ENCODE results near the gene FAM25C.
"Not testable (repeated sequence)": the region's sequence is repeated elsewhere in the genome, so short reads cannot be mapped to it uniquely, and the experiment has no call there.

DNA sequence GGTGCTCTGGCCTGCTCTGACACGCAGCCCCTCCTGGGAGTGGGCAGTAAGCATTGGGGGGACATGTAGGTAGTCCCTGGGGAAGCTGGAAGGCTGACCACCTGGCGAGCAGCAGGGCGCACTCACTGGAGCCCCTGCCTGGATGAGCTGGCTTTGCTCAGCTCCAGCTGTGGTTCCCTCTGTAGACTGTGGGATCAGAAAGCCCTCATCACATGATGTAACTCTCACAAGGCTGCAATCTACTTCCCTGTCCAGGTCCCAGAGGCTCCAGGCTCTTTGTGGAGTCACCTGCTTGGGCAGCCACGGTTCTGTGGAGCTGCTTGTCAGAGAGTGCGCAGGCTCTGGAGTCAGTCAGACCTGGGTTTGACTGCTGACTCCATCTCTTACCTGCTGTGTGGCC is 36.8 kb downstream of the FAM25C start:
- TF ChIP-seq ZNF219 (CRISPR knock-in tag; IDR thresholded peaks at IDR 0.05; ENCODE audit: borderline replicate concordance); PRRX2 (CRISPR knock-in tag; IDR thresholded peaks at IDR 0.05); MYBL2 (CRISPR knock-in tag; IDR thresholded peaks at IDR 0.05); FOXK1 (CRISPR knock-in tag; IDR thresholded peaks at IDR 0.05); TEAD4 (CRISPR knock-in tag; IDR thresholded peaks at IDR 0.05); CBFB (CRISPR knock-in tag; IDR thresholded peaks at IDR 0.05; ENCODE audit: low read depth); TCF7 (CRISPR knock-in tag; IDR thresholded peaks at IDR 0.05; ENCODE audit: low read depth); ETV6 (CRISPR knock-in tag; IDR thresholded peaks at IDR 0.05); CREB1 (CRISPR knock-in tag; IDR thresholded peaks at IDR 0.05); FOXP1 (CRISPR knock-in tag; IDR thresholded peaks at IDR 0.05; ENCODE audit: borderline replicate concordance): not testable (repeated sequence)
- TF ChIP-seq, protein P1, sequence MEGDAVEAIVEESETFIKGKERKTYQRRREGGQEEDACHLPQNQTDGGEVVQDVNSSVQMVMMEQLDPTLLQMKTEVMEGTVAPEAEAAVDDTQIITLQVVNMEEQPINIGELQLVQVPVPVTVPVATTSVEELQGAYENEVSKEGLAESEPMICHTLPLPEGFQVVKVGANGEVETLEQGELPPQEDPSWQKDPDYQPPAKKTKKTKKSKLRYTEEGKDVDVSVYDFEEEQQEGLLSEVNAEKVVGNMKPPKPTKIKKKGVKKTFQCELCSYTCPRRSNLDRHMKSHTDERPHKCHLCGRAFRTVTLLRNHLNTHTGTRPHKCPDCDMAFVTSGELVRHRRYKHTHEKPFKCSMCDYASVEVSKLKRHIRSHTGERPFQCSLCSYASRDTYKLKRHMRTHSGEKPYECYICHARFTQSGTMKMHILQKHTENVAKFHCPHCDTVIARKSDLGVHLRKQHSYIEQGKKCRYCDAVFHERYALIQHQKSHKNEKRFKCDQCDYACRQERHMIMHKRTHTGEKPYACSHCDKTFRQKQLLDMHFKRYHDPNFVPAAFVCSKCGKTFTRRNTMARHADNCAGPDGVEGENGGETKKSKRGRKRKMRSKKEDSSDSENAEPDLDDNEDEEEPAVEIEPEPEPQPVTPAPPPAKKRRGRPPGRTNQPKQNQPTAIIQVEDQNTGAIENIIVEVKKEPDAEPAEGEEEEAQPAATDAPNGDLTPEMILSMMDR (IDR thresholded peaks at IDR 0.05): not testable (repeated sequence)
- TF ChIP-seq, protein P2, sequence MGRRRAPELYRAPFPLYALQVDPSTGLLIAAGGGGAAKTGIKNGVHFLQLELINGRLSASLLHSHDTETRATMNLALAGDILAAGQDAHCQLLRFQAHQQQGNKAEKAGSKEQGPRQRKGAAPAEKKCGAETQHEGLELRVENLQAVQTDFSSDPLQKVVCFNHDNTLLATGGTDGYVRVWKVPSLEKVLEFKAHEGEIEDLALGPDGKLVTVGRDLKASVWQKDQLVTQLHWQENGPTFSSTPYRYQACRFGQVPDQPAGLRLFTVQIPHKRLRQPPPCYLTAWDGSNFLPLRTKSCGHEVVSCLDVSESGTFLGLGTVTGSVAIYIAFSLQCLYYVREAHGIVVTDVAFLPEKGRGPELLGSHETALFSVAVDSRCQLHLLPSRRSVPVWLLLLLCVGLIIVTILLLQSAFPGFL (CRISPR knock-in tag; IDR thresholded peaks at IDR 0.05; ENCODE audit: borderline replicate concordance): not testable (repeated sequence)
- TF ChIP-seq, protein P3, sequence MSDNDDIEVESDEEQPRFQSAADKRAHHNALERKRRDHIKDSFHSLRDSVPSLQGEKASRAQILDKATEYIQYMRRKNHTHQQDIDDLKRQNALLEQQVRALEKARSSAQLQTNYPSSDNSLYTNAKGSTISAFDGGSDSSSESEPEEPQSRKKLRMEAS (CRISPR knock-in tag; IDR thresholded peaks at IDR 0.05): not testable (repeated sequence)
- TF ChIP-seq, protein P4, sequence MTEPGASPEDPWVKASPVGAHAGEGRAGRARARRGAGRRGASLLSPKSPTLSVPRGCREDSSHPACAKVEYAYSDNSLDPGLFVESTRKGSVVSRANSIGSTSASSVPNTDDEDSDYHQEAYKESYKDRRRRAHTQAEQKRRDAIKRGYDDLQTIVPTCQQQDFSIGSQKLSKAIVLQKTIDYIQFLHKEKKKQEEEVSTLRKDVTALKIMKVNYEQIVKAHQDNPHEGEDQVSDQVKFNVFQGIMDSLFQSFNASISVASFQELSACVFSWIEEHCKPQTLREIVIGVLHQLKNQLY (CRISPR knock-in tag; IDR thresholded peaks at IDR 0.05): not testable (repeated sequence)

Data from WTC11 (cell line).